ENCODE data around the gene PNPO.

DNA sequence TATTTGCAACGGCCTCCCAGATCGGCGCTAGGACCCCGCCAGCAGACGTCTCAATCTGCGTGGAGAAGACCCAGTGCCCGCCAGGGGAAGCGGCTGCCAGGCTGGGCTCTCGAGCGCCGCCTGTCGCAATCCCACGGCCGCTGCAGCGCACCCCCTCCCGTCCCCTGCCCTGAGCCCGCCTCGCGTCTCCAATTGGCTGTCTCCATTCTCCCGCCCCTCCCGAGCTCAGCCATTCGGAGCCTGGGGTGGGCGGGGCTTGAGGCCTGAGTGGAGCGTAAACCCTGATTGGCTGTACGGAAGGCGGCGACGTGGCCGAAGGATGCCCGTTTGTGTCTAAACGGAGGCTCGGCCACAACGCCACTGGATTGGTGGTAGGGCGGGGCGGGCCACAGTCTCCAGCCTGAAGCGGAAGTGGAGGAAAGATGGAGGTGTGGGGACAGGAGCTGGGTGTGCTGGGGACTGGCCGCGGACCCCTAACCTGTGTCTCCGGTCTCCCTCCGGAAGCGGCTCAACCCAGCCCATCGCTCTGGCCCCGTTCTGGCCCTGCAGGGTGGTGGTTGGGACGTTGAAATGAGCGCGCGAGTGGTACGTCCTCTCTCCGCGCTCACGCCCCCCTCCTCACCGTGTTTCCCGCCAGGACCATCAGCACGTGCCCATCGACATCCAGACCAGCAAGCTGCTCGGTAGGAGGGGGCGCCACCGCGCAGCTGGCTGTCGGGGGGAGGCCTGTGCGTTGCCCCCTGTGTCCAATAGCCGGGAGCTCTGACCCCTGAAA is 29.5 kb downstream of the PNPO start, which contains the start of gene CDK5RAP3:
- TF ChIP-seq EZH2phosphoT487 (IDR thresholded peaks at IDR 0.05) (no peak), EZH2 (IDR thresholded peaks at IDR 0.05) (peak; percentile 53)
- TF ChIP-seq, protein P1, sequence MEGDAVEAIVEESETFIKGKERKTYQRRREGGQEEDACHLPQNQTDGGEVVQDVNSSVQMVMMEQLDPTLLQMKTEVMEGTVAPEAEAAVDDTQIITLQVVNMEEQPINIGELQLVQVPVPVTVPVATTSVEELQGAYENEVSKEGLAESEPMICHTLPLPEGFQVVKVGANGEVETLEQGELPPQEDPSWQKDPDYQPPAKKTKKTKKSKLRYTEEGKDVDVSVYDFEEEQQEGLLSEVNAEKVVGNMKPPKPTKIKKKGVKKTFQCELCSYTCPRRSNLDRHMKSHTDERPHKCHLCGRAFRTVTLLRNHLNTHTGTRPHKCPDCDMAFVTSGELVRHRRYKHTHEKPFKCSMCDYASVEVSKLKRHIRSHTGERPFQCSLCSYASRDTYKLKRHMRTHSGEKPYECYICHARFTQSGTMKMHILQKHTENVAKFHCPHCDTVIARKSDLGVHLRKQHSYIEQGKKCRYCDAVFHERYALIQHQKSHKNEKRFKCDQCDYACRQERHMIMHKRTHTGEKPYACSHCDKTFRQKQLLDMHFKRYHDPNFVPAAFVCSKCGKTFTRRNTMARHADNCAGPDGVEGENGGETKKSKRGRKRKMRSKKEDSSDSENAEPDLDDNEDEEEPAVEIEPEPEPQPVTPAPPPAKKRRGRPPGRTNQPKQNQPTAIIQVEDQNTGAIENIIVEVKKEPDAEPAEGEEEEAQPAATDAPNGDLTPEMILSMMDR (IDR thresholded peaks at IDR 0.05): peak; percentile 77
